GM23338 (cell line): Measurements from ENCODE around the gene RNF44.

Experiments
- CREB1 ChIP-seq: fragments of 250-450 bp; sonication (Bioruptor Pico); IDR thresholded peaks from 2 replicates; pipeline ENCODE4 v1.5.0; 2020; ENCODE audit warnings: low read depth, mild to moderate bottlenecking, moderate library complexity
- EZH2 ChIP-seq: fragments of 200-600 bp; sonication (generic); IDR thresholded peaks from one replicate; pipeline ENCODE4 v1.8.0; 2017; ENCODE audit warnings: antibody characterized with exemption, mild to moderate bottlenecking, low read depth; ENCODE audit not compliant: unreplicated experiment
- EZH2phosphoT487 ChIP-seq: fragments of 200-600 bp; sonication (generic); IDR thresholded peaks from one replicate; pipeline ENCODE4 v1.8.1; 2018; ENCODE audit warnings: antibody characterized with exemption; ENCODE audit not compliant: unreplicated experiment
- POLR2AphosphoS5 ChIP-seq: IDR thresholded peaks from 2 replicates; pipeline ENCODE4 v1.6.1; 2016; ENCODE audit warnings: antibody characterized with exemption, low read depth
- REST ChIP-seq: IDR thresholded peaks from one replicate; pipeline ENCODE4 v1.6.1; 2018; ENCODE audit warnings: antibody characterized with exemption; ENCODE audit not compliant: unreplicated experiment
- STAT1 ChIP-seq: IDR thresholded peaks from one replicate; pipeline ENCODE4 v1.6.1; 2016; ENCODE audit warnings: antibody characterized with exemption; ENCODE audit not compliant: unreplicated experiment
- TF ChIP-seq, protein P1 (sequence below), 2 experiments: fragments of 200-600 bp in 1 of 2; sonication (generic) in 1 of 2; conservative IDR thresholded peaks; 2 replicates each; pipeline versions ENCODE4 v1.5.1 to v1.6.1; 2016 to 2017; ENCODE audit warnings: antibody characterized with exemption in 2 of 2, low read depth in 2 of 2, mild to moderate bottlenecking in 2 of 2, moderate library complexity in 1 of 2

- TF ChIP-seq, protein P1, sequence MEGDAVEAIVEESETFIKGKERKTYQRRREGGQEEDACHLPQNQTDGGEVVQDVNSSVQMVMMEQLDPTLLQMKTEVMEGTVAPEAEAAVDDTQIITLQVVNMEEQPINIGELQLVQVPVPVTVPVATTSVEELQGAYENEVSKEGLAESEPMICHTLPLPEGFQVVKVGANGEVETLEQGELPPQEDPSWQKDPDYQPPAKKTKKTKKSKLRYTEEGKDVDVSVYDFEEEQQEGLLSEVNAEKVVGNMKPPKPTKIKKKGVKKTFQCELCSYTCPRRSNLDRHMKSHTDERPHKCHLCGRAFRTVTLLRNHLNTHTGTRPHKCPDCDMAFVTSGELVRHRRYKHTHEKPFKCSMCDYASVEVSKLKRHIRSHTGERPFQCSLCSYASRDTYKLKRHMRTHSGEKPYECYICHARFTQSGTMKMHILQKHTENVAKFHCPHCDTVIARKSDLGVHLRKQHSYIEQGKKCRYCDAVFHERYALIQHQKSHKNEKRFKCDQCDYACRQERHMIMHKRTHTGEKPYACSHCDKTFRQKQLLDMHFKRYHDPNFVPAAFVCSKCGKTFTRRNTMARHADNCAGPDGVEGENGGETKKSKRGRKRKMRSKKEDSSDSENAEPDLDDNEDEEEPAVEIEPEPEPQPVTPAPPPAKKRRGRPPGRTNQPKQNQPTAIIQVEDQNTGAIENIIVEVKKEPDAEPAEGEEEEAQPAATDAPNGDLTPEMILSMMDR (conservative IDR thresholded peaks at IDR 0.05; ENCODE audit: low read depth in 2 of 2): no peak
- no peak for TF ChIP-seq EZH2phosphoT487
- TF ChIP-seq EZH2: no peak
- TF ChIP-seq POLR2AphosphoS5: no peak
- TF ChIP-seq STAT1: no peak
- no peak for TF ChIP-seq CREB1 (CRISPR knock-in tag)
- no peak for TF ChIP-seq REST
These were observed 29.3 kb downstream of the RNF44 start for GRCh38 chr5:176507911-176508310.
